ENCODE data around the gene PIEZO1. TPM values are rescaled to one million over a fixed set of nuclear protein-coding genes. Genes with fewer than 3 reads are reported as not detected.

Gene PIEZO1
- total RNA-seq, 1 donor from 2014 or later = 247 TPM

DNA sequence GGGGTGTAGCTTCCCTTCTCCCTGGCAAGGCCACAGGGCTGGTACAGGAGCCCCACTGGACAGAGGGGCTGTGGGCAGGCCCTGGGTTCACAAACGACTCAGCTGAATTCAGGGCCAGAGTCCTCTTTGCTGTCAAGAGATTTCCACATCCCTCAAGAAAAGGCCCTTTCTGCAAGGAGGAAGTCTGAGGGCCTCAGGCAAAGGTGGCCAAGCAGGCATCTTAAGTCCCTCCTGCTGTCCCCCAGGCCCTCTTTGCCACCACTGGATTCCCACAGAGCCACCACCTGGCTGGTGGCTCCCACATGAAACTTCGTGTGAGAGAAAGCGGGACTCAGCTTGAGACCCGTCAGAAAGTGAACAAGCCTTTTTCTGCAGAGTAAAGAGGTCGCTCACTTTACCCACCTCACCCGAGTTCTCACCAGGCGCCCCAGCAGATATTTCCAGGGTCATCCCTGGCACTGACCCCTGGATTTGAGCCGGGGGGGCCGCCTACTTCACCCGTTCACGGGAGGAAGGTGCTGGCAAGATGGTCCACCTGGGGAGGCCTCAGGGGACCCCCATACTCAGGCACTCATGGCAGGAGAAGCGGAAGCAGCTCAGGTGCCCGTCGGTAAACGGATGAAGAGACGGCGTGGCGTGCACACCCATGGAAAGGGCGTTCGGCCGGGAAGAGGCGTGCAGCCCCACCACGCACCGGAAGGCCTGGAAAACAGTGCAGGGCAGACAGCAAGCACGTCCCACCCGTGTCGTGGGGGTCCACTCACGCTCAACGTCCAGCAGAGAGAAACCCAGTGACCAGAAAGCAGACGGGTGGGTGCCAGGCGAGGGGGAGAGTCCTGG is 82.4 kb downstream of the PIEZO1 start:
- Histone ChIP-seq H4K20me1 (ENCODE audit: insufficient read depth, low read length) (peaks cover 24% of the 10 kb centered on the region), H3K9ac (ENCODE audit: low read length) (no peak overlapping the region), H3K4me2 (ENCODE audit: low read length) (no peak overlapping the region), H3K4me1 (ENCODE audit: insufficient read depth, low read length) (peaks cover 38% of the 10 kb centered on the region), H3K4me3 (ENCODE audit: insufficient read depth, low read depth, low read length) (no peak overlapping the region), H3K27ac (ENCODE audit: low read depth, low read length) (no peak overlapping the region), H3K79me2 (ENCODE audit: insufficient read depth, low read length) (peaks cover 66% of the 10 kb centered on the region), H3K27me3 (ENCODE audit: insufficient read depth, low read length) (no peaks in the 10 kb centered on the region), H3K36me3 (ENCODE audit: insufficient read depth, low read length) (no peaks in the 10 kb centered on the region), H2AFZ (ENCODE audit: low read depth, low read length) (no peak overlapping the region), H3K9me3 (ENCODE audit: insufficient read depth, low read depth, low read length) (no peaks in the 10 kb centered on the region)
- FAIRE-seq (no peak), DNase-seq (ENCODE audit: low read depth) (no peak)
- no peaks in the 10 kb centered on the region for H3K9me3 Mint-ChIP-seq (ENCODE audit: unreplicated experiment)
- H3K27ac Mint-ChIP-seq (ENCODE audit: unreplicated experiment) = no peak overlapping the region
- H3K4me1 Mint-ChIP-seq (ENCODE audit: low read depth, unreplicated experiment) = peaks cover 15% of the 10 kb centered on the region
- H3K36me3 Mint-ChIP-seq (ENCODE audit: low read depth, unreplicated experiment) = peaks cover 5% of the 10 kb centered on the region
- H3K4me3 Mint-ChIP-seq (ENCODE audit: unreplicated experiment) = peak overlapping the region; percentile 64
- TF ChIP-seq, protein P1, sequence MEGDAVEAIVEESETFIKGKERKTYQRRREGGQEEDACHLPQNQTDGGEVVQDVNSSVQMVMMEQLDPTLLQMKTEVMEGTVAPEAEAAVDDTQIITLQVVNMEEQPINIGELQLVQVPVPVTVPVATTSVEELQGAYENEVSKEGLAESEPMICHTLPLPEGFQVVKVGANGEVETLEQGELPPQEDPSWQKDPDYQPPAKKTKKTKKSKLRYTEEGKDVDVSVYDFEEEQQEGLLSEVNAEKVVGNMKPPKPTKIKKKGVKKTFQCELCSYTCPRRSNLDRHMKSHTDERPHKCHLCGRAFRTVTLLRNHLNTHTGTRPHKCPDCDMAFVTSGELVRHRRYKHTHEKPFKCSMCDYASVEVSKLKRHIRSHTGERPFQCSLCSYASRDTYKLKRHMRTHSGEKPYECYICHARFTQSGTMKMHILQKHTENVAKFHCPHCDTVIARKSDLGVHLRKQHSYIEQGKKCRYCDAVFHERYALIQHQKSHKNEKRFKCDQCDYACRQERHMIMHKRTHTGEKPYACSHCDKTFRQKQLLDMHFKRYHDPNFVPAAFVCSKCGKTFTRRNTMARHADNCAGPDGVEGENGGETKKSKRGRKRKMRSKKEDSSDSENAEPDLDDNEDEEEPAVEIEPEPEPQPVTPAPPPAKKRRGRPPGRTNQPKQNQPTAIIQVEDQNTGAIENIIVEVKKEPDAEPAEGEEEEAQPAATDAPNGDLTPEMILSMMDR (IDR thresholded peaks at IDR 0.05; ENCODE audit: insufficient read depth, low read depth, low read length) = no peak
- no peak for TF ChIP-seq EZH2 (IDR thresholded peaks at IDR 0.05; ENCODE audit: insufficient read depth, low read length)
- no peaks in the 10 kb centered on the region for H3K27me3 Mint-ChIP-seq (ENCODE audit: low read depth, unreplicated experiment)

DNA sequence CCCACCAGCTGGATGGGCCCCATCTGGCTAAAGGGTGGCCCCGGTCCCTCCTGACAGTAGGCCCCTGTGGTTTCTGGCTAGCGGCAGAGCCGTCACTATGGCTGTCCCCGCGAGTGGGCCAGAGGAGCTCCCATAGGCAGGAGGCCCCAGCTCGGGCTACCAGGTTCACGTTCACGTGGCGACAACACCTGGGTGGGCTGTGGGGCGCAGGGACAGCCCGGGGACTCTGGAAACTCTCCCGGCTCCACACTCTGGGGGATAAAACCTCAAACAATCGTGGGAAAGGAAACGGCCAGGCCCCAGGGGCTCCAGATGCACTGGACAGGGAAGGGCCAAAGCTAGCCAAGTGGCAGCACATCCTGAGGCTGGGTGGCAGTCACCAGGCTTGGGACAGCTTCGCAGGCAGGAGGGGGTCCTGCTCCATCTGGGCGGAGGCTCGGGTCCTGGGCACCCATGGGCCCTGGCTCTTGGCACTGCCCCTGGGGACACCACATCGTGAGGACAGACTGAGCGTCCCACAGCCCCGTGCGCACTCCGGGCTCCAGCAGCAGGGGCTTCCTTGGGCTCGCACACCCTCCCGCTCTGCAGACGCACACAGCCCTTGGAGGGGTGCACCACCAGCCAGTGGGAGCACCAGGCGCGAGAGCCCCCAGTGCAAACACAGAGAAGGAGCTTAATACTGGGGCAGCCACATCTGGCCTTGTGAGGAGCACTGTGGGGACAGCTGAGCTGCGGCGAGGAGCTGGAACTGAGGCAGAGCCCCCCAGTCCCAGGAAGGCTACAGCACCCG is 83.2 kb downstream of the PIEZO1 start:
- Histone ChIP-seq H3K9me3 (ENCODE audit: insufficient read depth, low read depth, low read length) (no peaks in the 10 kb centered on the region), H3K27me3 (ENCODE audit: insufficient read depth, low read length) (no peaks in the 10 kb centered on the region), H3K4me3 (ENCODE audit: insufficient read depth, low read depth, low read length) (no peak overlapping the region), H3K36me3 (ENCODE audit: insufficient read depth, low read length) (no peaks in the 10 kb centered on the region), H3K79me2 (ENCODE audit: insufficient read depth, low read length) (peaks cover 57% of the 10 kb centered on the region), H3K27ac (ENCODE audit: low read depth, low read length) (no peak overlapping the region), H3K4me2 (ENCODE audit: low read length) (peak overlapping the region; percentile 73), H2AFZ (ENCODE audit: low read depth, low read length) (no peak overlapping the region), H3K9ac (ENCODE audit: low read length) (no peak overlapping the region), H3K4me1 (ENCODE audit: insufficient read depth, low read length) (peaks cover 32% of the 10 kb centered on the region), H4K20me1 (ENCODE audit: insufficient read depth, low read length) (peaks cover 19% of the 10 kb centered on the region)
- no peaks in the 10 kb centered on the region for H3K27me3 Mint-ChIP-seq (ENCODE audit: low read depth, unreplicated experiment)
- TF ChIP-seq EZH2 (IDR thresholded peaks at IDR 0.05; ENCODE audit: insufficient read depth, low read length) = no peak
- TF ChIP-seq, protein P1 (IDR thresholded peaks at IDR 0.05; ENCODE audit: insufficient read depth, low read depth, low read length) = no peak
- H3K36me3 Mint-ChIP-seq (ENCODE audit: low read depth, unreplicated experiment) = peaks cover 6% of the 10 kb centered on the region
- H3K4me3 Mint-ChIP-seq (ENCODE audit: unreplicated experiment) = no peak overlapping the region
- FAIRE-seq (no peak), DNase-seq (ENCODE audit: low read depth) (no peak)
- H3K9me3 Mint-ChIP-seq (ENCODE audit: unreplicated experiment) = no peaks in the 10 kb centered on the region
- H3K4me1 Mint-ChIP-seq (ENCODE audit: low read depth, unreplicated experiment) = peaks cover 8% of the 10 kb centered on the region
- no peak overlapping the region for H3K27ac Mint-ChIP-seq (ENCODE audit: unreplicated experiment)

All from astrocyte (in vitro differentiated cells and primary cell).